SK-N-SH (cell line): Measurements from ENCODE around the gene ATRN. TPM values are rescaled to one million over a fixed set of nuclear protein-coding genes. Genes with fewer than 3 reads are reported as not detected.

Experiments
- CTCF ChIA-PET: fragments of 300-600, 350-600 bp; formaldehyde crosslinking; extraction: SDS; loops from one replicate; lab custom pipeline; 2021; lab: Yijun Ruan, JAX
- POLR2A ChIA-PET: fragments of 350-600 bp; sonication (Branson Sonifier 250); formaldehyde crosslinking; extraction: SDS; loops from one replicate; lab custom pipeline; 2020; ENCODE audit warnings: antibody characterized with exemption, inconsistent platforms; lab: Yijun Ruan, JAX
- DNase-seq: peaks from one replicate; pipeline ENCODE4 v3.0.0; 2012
- H2AFZ ChIP-seq: fragments of 200-600 bp; sonication (generic); 2 replicates; pipeline ENCODE4 v1.8.1; 2016; ENCODE audit warnings: antibody characterized with exemption, mild to moderate bottlenecking, low read depth
- H3F3A ChIP-seq: fragments of 200-600 bp; sonication (generic); replicated peaks from 2 replicates; pipeline ENCODE3; 2016; ENCODE audit warnings: antibody characterized with exemption, mild to moderate bottlenecking; ENCODE audit not compliant: insufficient read depth
- H3K27ac ChIP-seq, 2 experiments: fragments of 200-500 bp in 1 of 2; fragments of 200-600 bp in 1 of 2; sonication (Bioruptor generic) in 1 of 2; sonication (generic), shearing (Covaris generic) in 1 of 2; 2 replicates each; pipeline versions ENCODE4 v1.5.1 to v1.6.1; 2014 to 2016; ENCODE audit warnings: low read depth in 2 of 2, inconsistent platforms in 1 of 2, low read length in 1 of 2, mild to moderate bottlenecking in 1 of 2, mixed read lengths in 1 of 2
- H3K27me3 ChIP-seq: fragments of 200-600 bp; sonication (generic), shearing (Covaris generic); 2 replicates; pipeline ENCODE4 v1.6.1; 2016; ENCODE audit warnings: mixed run types; ENCODE audit not compliant: insufficient read depth
- H3K36me3 ChIP-seq, 2 experiments: fragments of 200-500 bp in 1 of 2; fragments of 200-600 bp in 1 of 2; sonication (Bioruptor generic) in 1 of 2; sonication (generic) in 1 of 2; replicated peaks in 1 of 2; 2 replicates each; pipeline versions ENCODE3 to v1.5.1; 2014 to 2016; ENCODE audit warnings: low read length in 1 of 2, mild to moderate bottlenecking in 1 of 2; ENCODE audit not compliant: insufficient read depth in 2 of 2, control insufficient read depth in 1 of 2
- H3K4me1 ChIP-seq, 2 experiments: fragments of 200-500 bp in 1 of 2; fragments of 200-600 bp in 1 of 2; sonication (Bioruptor generic) in 1 of 2; sonication (generic), shearing (Covaris generic) in 1 of 2; 2 replicates each; pipeline versions ENCODE4 v1.5.1 to v1.6.1; 2014 to 2016; ENCODE audit warnings: low read depth in 1 of 2, low read length in 1 of 2, mixed run types in 1 of 2; ENCODE audit not compliant: insufficient read depth in 2 of 2, control insufficient read depth in 1 of 2
- H3K4me2 ChIP-seq: fragments of 200-600 bp; sonication (generic), shearing (Covaris generic); 2 replicates; pipeline ENCODE4 v1.6.1; 2017; ENCODE audit warnings: mixed run types
- H3K4me3 ChIP-seq, 2 experiments: fragments of 200-500 bp in 1 of 2; fragments of 200-600 bp in 1 of 2; sonication (Bioruptor generic) in 1 of 2; sonication (generic), shearing (Covaris generic) in 1 of 2; 2 replicates each; pipeline versions ENCODE4 v1.5.1 to v1.8.1; 2014 to 2016; ENCODE audit warnings: low read depth in 2 of 2, inconsistent platforms in 1 of 2, low read length in 1 of 2, mild to moderate bottlenecking in 1 of 2, mixed read lengths in 1 of 2, moderate library complexity in 1 of 2
- H3K79me2 ChIP-seq: fragments of 200-600 bp; sonication (generic); 2 replicates; pipeline ENCODE4 v1.8.1; 2017; ENCODE audit warnings: mild to moderate bottlenecking; ENCODE audit not compliant: insufficient read depth
- H3K9ac ChIP-seq: fragments of 200-600 bp; sonication (generic); 2 replicates; pipeline ENCODE4 v1.6.1; 2017; ENCODE audit warnings: mixed run types
- H3K9me2 ChIP-seq: fragments of 200-600 bp; sonication (generic); 2 replicates; pipeline ENCODE4 v1.6.1; 2017; ENCODE audit warnings: mixed run types
- H3K9me3 ChIP-seq: fragments of 200-600 bp; sonication (generic); 2 replicates; pipeline ENCODE4 v1.6.1; 2017; ENCODE audit warnings: mixed run types, mild to moderate bottlenecking, moderate library complexity
- H4K20me1 ChIP-seq: fragments of 200-600 bp; sonication (generic); 2 replicates; pipeline ENCODE4 v1.6.1; 2017; ENCODE audit warnings: mild to moderate bottlenecking, mixed run types; ENCODE audit not compliant: insufficient read depth
- CHD2 ChIP-seq: fragments of 150-350 bp; IDR thresholded peaks from 2 replicates; pipeline ENCODE4 v1.6.1; 2018; ENCODE audit warnings: low read length; ENCODE audit not compliant: partially characterized antibody
- EP300 ChIP-seq, 2 experiments: IDR thresholded peaks; 2 replicates each; pipeline versions ENCODE4 v1.4.0 to v1.6.1; 2012; ENCODE audit warnings: borderline replicate concordance in 1 of 2, low read depth in 1 of 2, low read length in 1 of 2
- EZH2phosphoT487 ChIP-seq: fragments of 200-600 bp; sonication (generic); IDR thresholded peaks from 2 replicates; pipeline ENCODE4 v1.6.1; 2017; ENCODE audit warnings: low read depth, mixed run types, mild to moderate bottlenecking, antibody characterized with exemption, moderate library complexity, borderline replicate concordance
- FOSL2 ChIP-seq: IDR thresholded peaks from 2 replicates; pipeline ENCODE4 v1.4.0; 2012; ENCODE audit warnings: low read depth, mild to moderate bottlenecking, moderate library complexity, borderline replicate concordance
- FOXJ3 ChIP-seq: sonication (generic); formaldehyde crosslinking; IDR thresholded peaks from 2 replicates; pipeline ENCODE4 v1.5.1; 2020; ENCODE audit warnings: mild to moderate bottlenecking, missing genetic modification reagents
- GABPA ChIP-seq: IDR thresholded peaks from 2 replicates; pipeline ENCODE4 v1.4.0; 2012; ENCODE audit warnings: low read depth, mild to moderate bottlenecking
- GATA2 ChIP-seq: sonication (generic); formaldehyde crosslinking; IDR thresholded peaks from 2 replicates; pipeline ENCODE4 v1.5.0; 2020; ENCODE audit warnings: mild to moderate bottlenecking, missing genetic modification reagents
- JUND ChIP-seq: IDR thresholded peaks from 2 replicates; pipeline ENCODE4 v1.4.0; 2012
- MXI1 ChIP-seq: IDR thresholded peaks from 2 replicates; pipeline ENCODE4 v1.6.1; 2012; ENCODE audit warnings: mild to moderate bottlenecking, low read depth, low read length, improper control_type of control experiment
- NRF1 ChIP-seq: IDR thresholded peaks from 2 replicates; pipeline ENCODE4 v1.6.1; 2012; ENCODE audit warnings: low read depth, mild to moderate bottlenecking, low read length
- RAD21 ChIP-seq: IDR thresholded peaks from 2 replicates; pipeline ENCODE4 v1.6.1; 2012; ENCODE audit warnings: mild to moderate bottlenecking, low read length
- RXRA ChIP-seq: IDR thresholded peaks from 2 replicates; pipeline ENCODE4 v1.4.0; 2012; ENCODE audit warnings: low read depth, mild to moderate bottlenecking, borderline replicate concordance
- SMC3 ChIP-seq: IDR thresholded peaks from 2 replicates; pipeline ENCODE4 v1.6.1; 2012; ENCODE audit warnings: low read depth, low read length, improper control_type of control experiment
- TAF1 ChIP-seq: IDR thresholded peaks from 2 replicates; pipeline ENCODE4 v1.6.1; 2012; ENCODE audit warnings: low read depth, mild to moderate bottlenecking, low read length, moderate library complexity, borderline replicate concordance
- USF2 ChIP-seq: fragments of 150-350 bp; IDR thresholded peaks from 2 replicates; pipeline ENCODE4 v1.6.1; 2017; ENCODE audit warnings: antibody characterized with exemption, low read length, low read depth, borderline replicate concordance
- YY1 ChIP-seq: IDR thresholded peaks from 2 replicates; pipeline ENCODE4 v1.4.0; 2012; ENCODE audit warnings: low read depth, mild to moderate bottlenecking
- ZBTB33 ChIP-seq: IDR thresholded peaks from 2 replicates; pipeline ENCODE4 v1.4.0; 2012; ENCODE audit warnings: low read depth, borderline replicate concordance
- WGBS: methylation state at CpG from one replicate; pipeline ENCODE4 v1.1.6; 2017; ENCODE audit warnings: low lambda C conversion rate; 5-methylcytosine and 5-hydroxymethylcytosine counted together
- polyA plus RNA-seq, 3 experiments: library from polyadenylated mRNA; depleted of rRNA; stranded (reverse); fragments of >200 nt; gene quantifications; 2 replicates each; pipeline ENCODE4 v1.2.3, GENCODE V29; 2012
- TF ChIP-seq, protein P1 (sequence below): IDR thresholded peaks from 2 replicates; pipeline ENCODE4 v1.4.0; 2012; ENCODE audit warnings: low read depth
- TF ChIP-seq, protein P2 (sequence below): fragments of 150-350 bp; IDR thresholded peaks from 2 replicates; pipeline ENCODE4 v1.6.1; 2016; ENCODE audit warnings: mild to moderate bottlenecking, low read depth, low read length

The ATRN gene
- polyA plus RNA-seq, 1 of the 3 experiments (the other 2 are of a cell fraction), result 33.8 TPM

GRCh38 chr20:3543901-3544507, 73.2 kb downstream of the ATRN start:
- Histone ChIP-seq H3K79me2 (no peaks in the 10 kb centered on the region), H3K4me1 (no peaks in the 10 kb centered on the region), H3K9me2 (no peaks in the 10 kb centered on the region), H4K20me1 (no peaks in the 10 kb centered on the region), H3K36me3 (peaks cover 1 to 22% of the 10 kb centered on the region in 2 experiments), H3K27ac (no peak overlapping the region), H3K9ac (no peak overlapping the region), H3K27me3 (no peaks in the 10 kb centered on the region), H3K9me3 (no peaks in the 10 kb centered on the region), H2AFZ (no peak overlapping the region), H3F3A (peaks cover 4% of the 10 kb centered on the region)
- WGBS, result 91% methylated on average over 6 of the region's 6 CpGs
- ChIA-PET POLR2A (no interaction called here), CTCF (interaction anchor here (1.8 kb wide), 1 partner anchor 20 kb away, joined by 8 read pairs; no protein-coding TSS in a partner anchor)
- TF ChIP-seq EZH2phosphoT487 (no peak), JUND (0 out of 2 replicates have a peak, but pooled peaks have one; percentile 16), RAD21 (no peak), RXRA (no peak), USF2 (no peak), NRF1 (no peak), CHD2 (no peak)
- TF ChIP-seq, protein P1, sequence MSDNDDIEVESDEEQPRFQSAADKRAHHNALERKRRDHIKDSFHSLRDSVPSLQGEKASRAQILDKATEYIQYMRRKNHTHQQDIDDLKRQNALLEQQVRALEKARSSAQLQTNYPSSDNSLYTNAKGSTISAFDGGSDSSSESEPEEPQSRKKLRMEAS, result no peak
- TF ChIP-seq, all 33 proteins: peak for 1
- Histone ChIP-seq H3K4me2 (no peak overlapping the region), H3K4me3 (no peak overlapping the region)
- DNase-seq, result no peak

GRCh38 chr20:3545401-3545925, 74.6 kb downstream of the ATRN start:
- ChIA-PET POLR2A (no interaction called here), CTCF (interaction anchor here (0.6 to 1.8 kb wide), 2 partner anchors 18 to 243 kb away, joined by 3 to 8 read pairs; no protein-coding TSS in a partner anchor)
- no peaks in the 10 kb centered on the region for H3K9me2 ChIP-seq

More at GRCh38 chr20:3545401-3545925, 74.6 kb downstream of the ATRN start:
- DNase-seq, result no peak
- Histone ChIP-seq H3K27ac (no peak overlapping the region), H3K4me2 (no peak overlapping the region), H3K9me3 (no peaks in the 10 kb centered on the region), H2AFZ (no peak overlapping the region), H3K4me3 (no peak overlapping the region), H3F3A (peaks cover 4% of the 10 kb centered on the region), H3K27me3 (no peaks in the 10 kb centered on the region), H3K79me2 (no peaks in the 10 kb centered on the region), H4K20me1 (no peaks in the 10 kb centered on the region), H3K36me3 (peaks cover 7 to 19% of the 10 kb centered on the region in 2 experiments), H3K4me1 (no peaks in the 10 kb centered on the region), H3K9ac (no peak overlapping the region)
- 90% methylated on average over 1 of the region's 1 CpG for WGBS
- TF ChIP-seq ZBTB33, result no peak
- no peak for TF ChIP-seq YY1
- no peak for TF ChIP-seq EZH2phosphoT487
- no peak for TF ChIP-seq SMC3
- TF ChIP-seq EP300 (IDR thresholded peaks at IDR 0.05; ENCODE audit: borderline replicate concordance in 1 of 2, low read depth in 1 of 2, low read length in 1 of 2), result no peak
- TF ChIP-seq GATA2 (CRISPR knock-in tag), result no peak
- TF ChIP-seq, protein P1, result no peak
- no peak for TF ChIP-seq FOSL2
- TF ChIP-seq GABPA, result no peak
- TF ChIP-seq FOXJ3, result no peak
- TF ChIP-seq, protein P2, sequence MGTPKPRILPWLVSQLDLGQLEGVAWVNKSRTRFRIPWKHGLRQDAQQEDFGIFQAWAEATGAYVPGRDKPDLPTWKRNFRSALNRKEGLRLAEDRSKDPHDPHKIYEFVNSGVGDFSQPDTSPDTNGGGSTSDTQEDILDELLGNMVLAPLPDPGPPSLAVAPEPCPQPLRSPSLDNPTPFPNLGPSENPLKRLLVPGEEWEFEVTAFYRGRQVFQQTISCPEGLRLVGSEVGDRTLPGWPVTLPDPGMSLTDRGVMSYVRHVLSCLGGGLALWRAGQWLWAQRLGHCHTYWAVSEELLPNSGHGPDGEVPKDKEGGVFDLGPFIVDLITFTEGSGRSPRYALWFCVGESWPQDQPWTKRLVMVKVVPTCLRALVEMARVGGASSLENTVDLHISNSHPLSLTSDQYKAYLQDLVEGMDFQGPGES, result no peak
- no peak for TF ChIP-seq USF2
- TF ChIP-seq MXI1, result no peak
- TF ChIP-seq RXRA, result no peak
- TF ChIP-seq TAF1, result no peak
- TF ChIP-seq JUND, result no peak
